PFSK-1 (cell line): ENCODE measurements around the gene IRX4.

Experiments
- FOXP2 ChIP-seq: optimal IDR thresholded peaks from 2 replicates; pipeline ENCODE3; 2011; ENCODE audit warnings: borderline replicate concordance, control low read depth, inconsistent platforms; ENCODE audit not compliant: insufficient read depth; ENCODE audit errors: extremely low read length, extremely low read depth
- POLR2AphosphoS5 ChIP-seq: IDR thresholded peaks from 2 replicates; pipeline ENCODE4 v1.6.1; 2012; ENCODE audit warnings: low read depth, mild to moderate bottlenecking, control low read depth, low read length, moderate library complexity
- REST ChIP-seq, 2 experiments: IDR thresholded peaks; 2 replicates each; pipeline versions ENCODE4 v1.6.1 to v1.8.0; 2011 to 2012; ENCODE audit warnings: low read depth in 2 of 2, low read length in 2 of 2, control low read depth in 1 of 2, inconsistent platforms in 1 of 2, mild to moderate bottlenecking in 1 of 2, moderate library complexity in 1 of 2; ENCODE audit not compliant: insufficient read depth in 1 of 2
- SIN3A ChIP-seq: IDR thresholded peaks from 2 replicates; pipeline ENCODE4 v1.6.1; 2012; ENCODE audit warnings: mild to moderate bottlenecking, low read length, moderate library complexity, borderline replicate concordance; ENCODE audit not compliant: insufficient read depth
- TAF1 ChIP-seq: IDR thresholded peaks from 2 replicates; pipeline ENCODE4 v1.6.1; 2012; ENCODE audit warnings: low read length, control low read depth, borderline replicate concordance; ENCODE audit not compliant: insufficient read depth

Gene IRX4

GRCh38 chr5:1845696-1846095, 37.0 kb downstream of the IRX4 start:
- no peak for TF ChIP-seq FOXP2
- no peak for TF ChIP-seq SIN3A
- no peak for TF ChIP-seq TAF1
- no peak for TF ChIP-seq POLR2AphosphoS5
- TF ChIP-seq REST (IDR thresholded peaks at IDR 0.05; ENCODE audit: insufficient read depth in 1 of 2, low read depth in 2 of 2, low read length in 2 of 2): no peak

GRCh38 chr5:1844708-1845436, 37.9 kb downstream of the IRX4 start:
- TF ChIP-seq POLR2AphosphoS5 (no peak), TAF1 (no peak), FOXP2 (no peak), REST (IDR thresholded peaks at IDR 0.05; ENCODE audit: insufficient read depth in 1 of 2, low read depth in 2 of 2, low read length in 2 of 2) (no peak), SIN3A (no peak)

- no peak for TF ChIP-seq SIN3A
- TF ChIP-seq TAF1: no peak
- TF ChIP-seq REST (IDR thresholded peaks at IDR 0.05; ENCODE audit: insufficient read depth in 1 of 2, low read depth in 2 of 2, low read length in 2 of 2): no peak
- TF ChIP-seq POLR2AphosphoS5: no peak
- TF ChIP-seq FOXP2: no peak
These were observed 40.5 kb downstream of the IRX4 start for GRCh38 chr5:1842004-1842819.

- TF ChIP-seq POLR2AphosphoS5 (no peak), FOXP2 (no peak), TAF1 (no peak), REST (IDR thresholded peaks at IDR 0.05; ENCODE audit: insufficient read depth in 1 of 2, low read depth in 2 of 2, low read length in 2 of 2) (no peak), SIN3A (no peak)
These were observed 41.8 kb downstream of the IRX4 start for GRCh38 chr5:1840741-1841521.
